ENCODE measurements around the gene C11orf86. TPM values are rescaled to one million over a fixed set of nuclear protein-coding genes. Genes with fewer than 3 reads are reported as not detected.

Gene C11orf86
- total and polyA plus RNA-seq, 11 donors: not detected

GRCh38 chr11:66962247-66962646, 12.9 kb upstream of the C11orf86 start:
- Histone ChIP-seq H3K4me3 (no peak overlapping the region), H3K4me1 (peaks cover 0 to 14% (median 9%) of the 10 kb centered on the region in 12 donors), H3K27me3 (no peaks in the 10 kb centered on the region), H3K9me3 (no peaks in the 10 kb centered on the region), H3K36me3 (no peaks in the 10 kb centered on the region), H3K27ac (no peak overlapping the region)
- ATAC-seq: no peak
- TF ChIP-seq CTCF (IDR thresholded peaks at IDR 0.05) (no peak), POLR2A (IDR thresholded peaks at IDR 0.05) (no peak)
- WGBS, 4 donors: 85 to 95% (median 90%) methylated on average over 2 of the region's 2 CpGs
- no peak for DNase-seq
- intact Hi-C loops (cut with DNase I): no loop called here

GRCh38 chr11:66962801-66963200, 12.3 kb upstream of the C11orf86 start:
- WGBS, 4 donors: 89 to 98% (median 97%) methylated on average over 5 of the region's 5 CpGs
- ATAC-seq (no peak), DNase-seq (no peak)
- no peak for TF ChIP-seq POLR2A (IDR thresholded peaks at IDR 0.05)
- TF ChIP-seq CTCF (IDR thresholded peaks at IDR 0.05): no peak
- Histone ChIP-seq H3K9me3 (no peaks in the 10 kb centered on the region), H3K36me3 (no peaks in the 10 kb centered on the region), H3K4me3 (no peak overlapping the region), H3K27me3 (no peaks in the 10 kb centered on the region), H3K27ac (no peak overlapping the region), H3K4me1 (peaks cover 0 to 13% (median 6%) of the 10 kb centered on the region in 12 donors)
- intact Hi-C loops (cut with DNase I): no loop called here

DNA sequence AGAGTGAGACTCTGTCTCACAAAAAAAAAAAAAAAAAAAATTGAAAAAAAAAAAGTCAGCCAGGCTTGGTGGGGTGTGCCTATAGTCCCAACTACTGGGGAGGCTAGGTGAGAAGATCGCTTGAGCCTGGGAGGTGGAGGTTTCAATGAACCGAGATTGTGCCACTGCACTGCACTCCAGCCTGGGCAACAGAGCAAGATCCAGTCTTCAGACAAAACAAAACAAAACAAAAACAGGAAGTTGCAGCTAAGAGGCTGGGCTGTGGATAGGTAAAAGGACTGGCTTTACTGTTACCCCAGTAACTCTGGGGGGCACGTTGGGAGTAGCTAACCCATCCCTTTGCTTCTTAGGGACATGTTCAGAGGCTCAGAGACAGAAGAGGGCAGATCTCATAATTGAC, 10.6 kb upstream of the C11orf86 start:
- DNase-seq (no peak), ATAC-seq (no peak)
- H3K9me3 ChIP-seq: no peaks in the 10 kb centered on the region
- H3K27ac ChIP-seq: no peak overlapping the region
- no peaks in the 10 kb centered on the region for H3K36me3 ChIP-seq
- H3K4me3 ChIP-seq: no peak overlapping the region
- TF ChIP-seq POLR2A (IDR thresholded peaks at IDR 0.05): no peak
- TF ChIP-seq CTCF (IDR thresholded peaks at IDR 0.05): no peak
- no peaks in the 10 kb centered on the region for H3K27me3 ChIP-seq
- intact Hi-C loops (cut with DNase I): no loop called here
- 78 to 83% (median 80%) methylated on average over 3 of the region's 3 CpGs for WGBS, 4 donors
- H3K4me1 ChIP-seq: peaks cover 0 to 11% (median 0%) of the 10 kb centered on the region in 12 donors

GRCh38 chr11:66966351-66966750, 8.8 kb upstream of the C11orf86 start:
- H3K27ac ChIP-seq: no peak overlapping the region
- no peak overlapping the region for H3K4me3 ChIP-seq
- intact Hi-C loops (cut with DNase I): no loop called here
- no peaks in the 10 kb centered on the region for H3K36me3 ChIP-seq
- H3K27me3 ChIP-seq: no peaks in the 10 kb centered on the region
- ATAC-seq (no peak), DNase-seq (no peak)
- 79 to 82% (median 79%) methylated on average over 5 of the region's 5 CpGs for WGBS, 4 donors
- H3K9me3 ChIP-seq: no peaks in the 10 kb centered on the region
- TF ChIP-seq CTCF (IDR thresholded peaks at IDR 0.05) (no peak), POLR2A (IDR thresholded peaks at IDR 0.05) (no peak)
- H3K4me1 ChIP-seq: peaks cover 0 to 25% (median 0%) of the 10 kb centered on the region in 12 donors

Measured in heart left ventricle (tissue), 16 donors.